CD14-positive monocyte (primary cell): Measurements from ENCODE around the gene BCL2L1. TPM values are rescaled to one million over a fixed set of nuclear protein-coding genes. Genes with fewer than 3 reads are reported as not detected.
"Not testable (repeated sequence)": the region's sequence is repeated elsewhere in the genome, so short reads cannot be mapped to it uniquely, and the experiment has no call there.

ENCODE experiments used
- DNase-seq, 3 donors: peaks; one replicate each; pipeline ENCODE4 v3.0.0-alpha.2; 2011 to 2022
- H2AFZ ChIP-seq: 2 replicates; pipeline ENCODE4 v1.6.0; 2012; ENCODE audit warnings: mild to moderate bottlenecking, low read depth, low read length, inconsistent platforms; ENCODE audit not compliant: insufficient read depth, poor library complexity, severe bottlenecking
- H3K27ac ChIP-seq, 2 donors: 1 replicate in 1 of 2; 2 replicates in 1 of 2; pipeline ENCODE4 v1.5.1; 2012 to 2013; ENCODE audit warnings: low read length in 2 of 2, control low read depth in 1 of 2, inconsistent platforms in 1 of 2, low read depth in 1 of 2, mild to moderate bottlenecking in 1 of 2
- H3K27me3 ChIP-seq, 2 donors: one replicate each; pipeline versions ENCODE4 v1.6.0 to v1.6.1; 2011 to 2013; ENCODE audit warnings: low read length in 2 of 2; ENCODE audit not compliant: control insufficient read depth in 2 of 2, insufficient read depth in 2 of 2
- H3K36me3 ChIP-seq, 2 donors: replicated peaks in 1 of 2; 1 replicate in 1 of 2; 2 replicates in 1 of 2; pipeline versions ENCODE4 v1.5.1 to v1.6.1; 2012 to 2013; ENCODE audit warnings: low read length in 2 of 2, control low read depth in 1 of 2, inconsistent platforms in 1 of 2, mild to moderate bottlenecking in 1 of 2; ENCODE audit not compliant: insufficient read depth in 2 of 2, control insufficient read depth in 1 of 2
- H3K4me1 ChIP-seq, 2 donors: 1 replicate in 1 of 2; 2 replicates in 1 of 2; pipeline versions ENCODE4 v1.5.1 to v1.6.1; 2012 to 2013; ENCODE audit warnings: low read length in 2 of 2, control low read depth in 1 of 2, inconsistent platforms in 1 of 2, mild to moderate bottlenecking in 1 of 2, moderate library complexity in 1 of 2; ENCODE audit not compliant: insufficient read depth in 2 of 2, control insufficient read depth in 1 of 2
- H3K4me2 ChIP-seq: replicated peaks from 2 replicates; pipeline ENCODE3; 2012; ENCODE audit warnings: low read length, moderate library complexity, mild to moderate bottlenecking; ENCODE audit not compliant: poor library complexity, severe bottlenecking; ENCODE audit errors: extremely low read depth
- H3K4me3 ChIP-seq, 3 experiments: fragments of 200-600 bp in 1 of 3; sonication (generic) in 1 of 3; replicated peaks in 1 of 3; 1 replicate in 2 of 3; 2 replicates in 1 of 3; pipeline ENCODE4 v1.5.1; 2011 to 2013; ENCODE audit warnings: low read length in 3 of 3, mild to moderate bottlenecking in 3 of 3, control low read depth in 2 of 3, low read depth in 2 of 3, inconsistent platforms in 1 of 3, moderate library complexity in 1 of 3
- H3K79me2 ChIP-seq: 2 replicates; pipeline ENCODE4 v1.6.0; 2012; ENCODE audit warnings: mild to moderate bottlenecking, control low read depth, inconsistent platforms, low read length, moderate library complexity; ENCODE audit not compliant: insufficient read depth
- H3K9ac ChIP-seq: 2 replicates; pipeline ENCODE4 v1.6.0; 2017; ENCODE audit warnings: low read length, mild to moderate bottlenecking; ENCODE audit not compliant: insufficient read depth, poor library complexity, severe bottlenecking
- H3K9me3 ChIP-seq, 2 donors: replicated peaks in 1 of 2; 1 replicate in 1 of 2; 2 replicates in 1 of 2; pipeline versions ENCODE4 v1.5.1 to v1.6.1; 2012 to 2013; ENCODE audit warnings: low read length in 2 of 2, control low read depth in 1 of 2; ENCODE audit not compliant: control insufficient read depth in 1 of 2, insufficient read depth in 1 of 2
- H4K20me1 ChIP-seq: 2 replicates; pipeline ENCODE4 v1.6.0; 2012; ENCODE audit warnings: mild to moderate bottlenecking, low read length, control low read depth, moderate library complexity; ENCODE audit not compliant: insufficient read depth
- H3K27ac Mint-ChIP-seq, 7 donors: one replicate each; pipeline ENCODE4 v1.8.0; 2020; ENCODE audit warnings: mild to moderate bottlenecking in 7 of 7, mixed read lengths in 7 of 7, moderate library complexity in 6 of 7, inconsistent platforms in 2 of 7
- H3K27me3 Mint-ChIP-seq, 3 donors: one replicate each; pipeline ENCODE4 v1.8.0; 2021 to 2022; ENCODE audit warnings: low read depth in 3 of 3, mild to moderate bottlenecking in 3 of 3, mixed read lengths in 3 of 3, moderate library complexity in 3 of 3, inconsistent platforms in 1 of 3
- H3K36me3 Mint-ChIP-seq, 2 donors: one replicate each; pipeline ENCODE4 v1.8.0; 2020; ENCODE audit warnings: mixed read lengths in 2 of 2, inconsistent platforms in 1 of 2, mild to moderate bottlenecking in 1 of 2
- H3K4me1 Mint-ChIP-seq: one replicate; pipeline ENCODE4 v1.8.0; 2020; ENCODE audit warnings: mild to moderate bottlenecking, mixed read lengths
- H3K4me3 Mint-ChIP-seq, 2 donors: one replicate each; pipeline ENCODE4 v1.8.0; 2020; ENCODE audit warnings: mild to moderate bottlenecking in 2 of 2, mixed read lengths in 2 of 2, moderate library complexity in 1 of 2
- H3K9me3 Mint-ChIP-seq, 7 donors: one replicate each; pipeline ENCODE4 v1.8.0; 2020 to 2022; ENCODE audit warnings: mixed read lengths in 7 of 7, mild to moderate bottlenecking in 6 of 7, moderate library complexity in 6 of 7, inconsistent platforms in 2 of 7
- CTCF ChIP-seq: fragments of 200-600 bp; IDR thresholded peaks from one replicate; pipeline ENCODE4 v1.8.0; 2022; ENCODE audit warnings: antibody characterized with exemption, mild to moderate bottlenecking
- WGBS: methylation state at CpG from one replicate; pipeline ENCODE4 v1.1.5; 2013; ENCODE audit warnings: missing lambda C conversion rate; ENCODE audit not compliant: insufficient coverage; 5-methylcytosine and 5-hydroxymethylcytosine counted together
- intact Hi-C, 2 donors: fragments of 100-400 bp; cut with micrococcal nuclease; formaldehyde crosslinking; loops; one replicate each; pipeline versions ENCODE4 v1.15.0 to v1.15.1; 2023
- polyA plus RNA-seq, 3 donors: library from polyadenylated mRNA; depleted of rRNA in 1 of 3; unstranded in 2 of 3; stranded (reverse) in 1 of 3; fragments of 300-500 nt in 2 of 3; fragments of >200 nt in 1 of 3; fragmentation: Illumina TruSeq in 2 of 3; gene quantifications; 1 replicate in 2 of 3; 2 replicates in 1 of 3; pipeline ENCODE4 v1.2.3, GENCODE V29; 2012 to 2021

BCL2L1 gene
- polyA plus RNA-seq, 3 donors: 12.4 to 16.8 (median 14.3) TPM

DNA sequence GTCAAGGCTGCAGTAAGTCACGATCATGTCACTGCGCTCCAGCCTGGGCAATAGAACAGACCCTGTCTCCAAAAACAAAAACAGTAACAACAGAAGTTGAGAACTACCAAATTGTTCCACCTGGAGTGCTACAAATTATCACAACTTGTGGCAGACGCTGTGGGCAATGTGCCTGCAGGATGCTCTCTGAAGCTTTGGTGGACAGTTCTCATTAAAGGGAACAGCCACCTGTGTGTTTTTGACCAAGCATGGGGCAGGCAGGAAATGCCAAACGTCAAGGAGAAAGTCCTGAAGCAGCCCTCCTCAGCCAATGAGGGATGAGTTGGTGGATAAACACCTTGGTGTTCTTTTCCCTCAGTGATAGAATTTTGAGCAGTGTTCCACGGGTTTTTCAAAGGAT is 69.1 kb downstream of the BCL2L1 start:
- no peaks in the 10 kb centered on the region for H3K36me3 Mint-ChIP-seq
- Histone ChIP-seq H4K20me1 (no peaks in the 10 kb centered on the region), H3K36me3 (no peaks in the 10 kb centered on the region), H3K79me2 (no peaks in the 10 kb centered on the region), H3K4me1 (no peaks in the 10 kb centered on the region), H3K4me2 (no peak overlapping the region), H3K4me3 (no peak overlapping the region), H2AFZ (no peak overlapping the region), H3K9me3 (no peaks in the 10 kb centered on the region), H3K27me3 (no peaks in the 10 kb centered on the region), H3K27ac (no peak overlapping the region), H3K9ac (no peak overlapping the region)
- H3K27me3 Mint-ChIP-seq: peaks cover 3 to 4% (median 4%) of the 10 kb centered on the region in 3 donors
- no peaks in the 10 kb centered on the region for H3K4me1 Mint-ChIP-seq
- intact Hi-C loops: no loop called here
- no peak for DNase-seq
- 93% methylated on average over 3 of the region's 5 CpGs for WGBS
- H3K9me3 Mint-ChIP-seq: no peaks in the 10 kb centered on the region
- H3K4me3 Mint-ChIP-seq: no peak overlapping the region
- TF ChIP-seq CTCF: no peak
- H3K27ac Mint-ChIP-seq: no peak overlapping the region

- H4K20me1 ChIP-seq: no peaks in the 10 kb centered on the region
- Mint-ChIP-seq H3K36me3 (no peaks in the 10 kb centered on the region), H3K4me1 (no peaks in the 10 kb centered on the region), H3K27me3 (peaks cover 3 to 4% (median 4%) of the 10 kb centered on the region in 3 donors), H3K9me3 (no peaks in the 10 kb centered on the region), H3K4me3 (no peak overlapping the region), H3K27ac (no peak overlapping the region)
- no peak overlapping the region for H3K27ac ChIP-seq
- no peaks in the 10 kb centered on the region for H3K27me3 ChIP-seq
- H3K4me1 ChIP-seq: no peaks in the 10 kb centered on the region
- H3K79me2 ChIP-seq: no peaks in the 10 kb centered on the region
- no peak overlapping the region for H3K9ac ChIP-seq
- no peaks in the 10 kb centered on the region for H3K36me3 ChIP-seq
- TF ChIP-seq CTCF: no peak
- intact Hi-C loops: no loop called here
- no peak overlapping the region for H3K4me3 ChIP-seq
- H3K9me3 ChIP-seq: no peaks in the 10 kb centered on the region
- no CpG with 5 or more reads among the region's 5 CpGs for WGBS
- no peak for DNase-seq
- H2AFZ ChIP-seq: no peak overlapping the region
- H3K4me2 ChIP-seq: no peak overlapping the region
Measured at GRCh38 chr20:31652917-31653396, 69.7 kb downstream of the BCL2L1 start.

DNA sequence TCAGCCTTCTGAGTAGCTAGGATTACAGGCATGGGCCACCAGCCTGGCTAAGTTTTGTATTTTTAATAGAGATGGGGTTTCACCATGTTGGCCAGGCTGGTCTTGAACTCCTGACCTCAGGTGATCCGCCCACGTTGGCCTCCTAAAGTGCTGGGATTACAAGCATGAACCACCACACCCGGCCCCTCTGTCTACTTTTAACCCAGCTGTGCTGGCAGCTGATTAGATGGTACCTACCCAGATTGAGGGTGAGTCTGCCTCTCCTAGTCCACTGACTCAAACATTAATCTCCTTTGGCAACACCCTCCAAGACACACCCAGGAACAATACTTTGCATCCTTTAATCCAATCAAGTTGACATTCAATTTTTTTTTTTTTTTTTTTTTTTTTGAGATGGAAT is 74.6 kb downstream of the BCL2L1 start:
- H3K79me2 ChIP-seq, H3K4me1 Mint-ChIP-seq, H3K4me2 ChIP-seq, H3K4me1 ChIP-seq, H3K36me3 Mint-ChIP-seq, H3K4me3 ChIP-seq, DNase-seq, H3K9me3 ChIP-seq, H3K4me3 Mint-ChIP-seq, H3K9ac ChIP-seq, H2AFZ ChIP-seq, intact Hi-C loops, H3K36me3 ChIP-seq, H3K27me3 ChIP-seq, H3K27ac ChIP-seq, H3K9me3 Mint-ChIP-seq, H4K20me1 ChIP-seq, H3K27me3 Mint-ChIP-seq: not testable (repeated sequence)
- WGBS: 100% methylated on average over 1 of the region's 3 CpGs
- peak overlapping the region in 1 of 7 donors; percentile 33 for H3K27ac Mint-ChIP-seq
